Adrenal gland (tissue), 12 donors: ENCODE data around the gene IGF2BP2. TPM values are rescaled to one million over a fixed set of nuclear protein-coding genes. Genes with fewer than 3 reads are reported as not detected.

Experiments used
- DNase-seq, 7 donors: peaks; one replicate each; pipeline ENCODE4 v3.0.0-alpha.2; 2019 to 2020
- H3K27ac ChIP-seq, 5 donors: fragments of 200-600 bp; sonication (generic) in 4 of 5; 1 replicate in 3 of 5; 2 replicates in 2 of 5; pipeline versions ENCODE4 v1.5.1 to v1.8.0; 2016 to 2020; ENCODE audit warnings: mild to moderate bottlenecking in 1 of 5
- H3K27me3 ChIP-seq: fragments of 200-600 bp; 2 replicates; pipeline ENCODE4 v1.8.0; 2021
- H3K36me3 ChIP-seq, 2 donors: fragments of 200-600 bp; replicated peaks in 1 of 2; 1 replicate in 1 of 2; 2 replicates in 1 of 2; pipeline versions ENCODE4 v1.5.1 to v1.8.0; 2018 to 2022
- H3K4me1 ChIP-seq, 2 donors: fragments of 200-600 bp; replicated peaks in 1 of 2; 1 replicate in 1 of 2; 2 replicates in 1 of 2; pipeline versions ENCODE4 v1.5.1 to v1.8.0; 2018 to 2021
- H3K4me3 ChIP-seq, 4 donors: fragments of 200-600 bp; sonication (generic) in 3 of 4; one replicate each; pipeline ENCODE4 v1.5.1; 2016 to 2018
- H3K9me3 ChIP-seq, 3 donors: fragments of 200-600 bp; sonication (generic) in 1 of 3; replicated peaks in 1 of 3; 1 replicate in 2 of 3; 2 replicates in 1 of 3; pipeline versions ENCODE4 v1.5.1 to v1.8.0; 2016 to 2021
- POLR2A ChIP-seq, 2 donors: fragments of 450-650 bp; IDR thresholded peaks; one replicate each; pipeline ENCODE4 v1.6.1; 2017; ENCODE audit warnings: antibody characterized with exemption in 2 of 2, mild to moderate bottlenecking in 2 of 2, moderate library complexity in 1 of 2
- WGBS, 4 donors: extraction: QIAGEN DNeasy Blood & Tissue Kit in 2 of 4; methylation state at CpG; one replicate each; pipeline versions ENCODE4 v1.1.5 to v1.1.7; 2013 to 2017; 5-methylcytosine and 5-hydroxymethylcytosine counted together
- intact Hi-C, 2 donors: fragments of 100-400 bp; cut with DNase I; formaldehyde crosslinking; loops; one replicate each; pipeline versions ENCODE4 v1.14.1 to v1.15.0; 2022 to 2023
- polyA plus RNA-seq, 3 donors: library from polyadenylated mRNA; stranded (reverse); fragments of 200-250 nt in 2 of 3; fragments of 350-450 nt in 1 of 3; fragmentation: Illumina TruSeq in 1 of 3; extraction: RNeasy Lipid Tissue Mini Kit (QIAGEN cat#74804) in 1 of 3; gene quantifications; one replicate each; pipeline ENCODE4 v1.2.3, GENCODE V29; 2013 to 2014
- total RNA-seq, 9 donors: library from RNA; depleted of rRNA in 4 of 9; stranded (reverse); fragments of >200 nt in 4 of 9; fragments of 120-200 nt in 1 of 9; fragmentation: NEBNext Ultra II Directional in 1 of 9; extraction: Animal tissue kit (Norgen Biotek cat#: 25700) in 1 of 9; gene quantifications; one replicate each; pipeline versions ENCODE4 v1.1.0 to v1.2.4, GENCODE V29; 2013 to 2023
- TF ChIP-seq, protein P1 (sequence below), 6 experiments: fragments of 450-650 bp in 4 of 6; fragments of 200-600 bp in 2 of 6; sonication (generic) in 1 of 6; IDR thresholded peaks; 1 replicate in 5 of 6; 2 replicates in 1 of 6; pipeline versions ENCODE4 v1.5.1 to v1.8.0; 2016 to 2021; ENCODE audit warnings: antibody characterized with exemption in 6 of 6, mild to moderate bottlenecking in 2 of 6, moderate library complexity in 1 of 6
- donor health status: healthy with polysubstance abuse.
- donor health status: Bipolar disorder and iron deficiency.
- donor health status: DM: yes; HTN: yes; CAD: no.
- donor health status: DM: no; HTN: no; CAD: no.
- donor health status: DM: no; HTN: no; CAD: no.
- donor health status: DM: yes; HTN: yes; CAD: no.

Gene IGF2BP2
- total and polyA plus RNA-seq, 12 donors: 7.0 to 75.9 (median 17.9) TPM

GRCh38 chr3:185822221-185823000 is 2.4 kb downstream of the IGF2BP2 start:
- intact Hi-C loops: no loop called here
- Histone ChIP-seq H3K27ac (peak overlapping the region in 2 of 5 donors; percentile 81 to 85), H3K27me3 (no peaks in the 10 kb centered on the region), H3K4me3 (peak overlapping the region in 2 of 4 donors; percentile 63 to 68), H3K9me3 (peaks cover 0 to 4% (median 0%) of the 10 kb centered on the region in 3 donors), H3K36me3 (no peaks in the 10 kb centered on the region), H3K4me1 (peaks cover 0 to 32% of the 10 kb centered on the region in 2 donors)
- 11 to 19% (median 13%) methylated on average over 9 of the region's 9 CpGs for WGBS, 4 donors
- no peak for DNase-seq
- TF ChIP-seq, protein P1, sequence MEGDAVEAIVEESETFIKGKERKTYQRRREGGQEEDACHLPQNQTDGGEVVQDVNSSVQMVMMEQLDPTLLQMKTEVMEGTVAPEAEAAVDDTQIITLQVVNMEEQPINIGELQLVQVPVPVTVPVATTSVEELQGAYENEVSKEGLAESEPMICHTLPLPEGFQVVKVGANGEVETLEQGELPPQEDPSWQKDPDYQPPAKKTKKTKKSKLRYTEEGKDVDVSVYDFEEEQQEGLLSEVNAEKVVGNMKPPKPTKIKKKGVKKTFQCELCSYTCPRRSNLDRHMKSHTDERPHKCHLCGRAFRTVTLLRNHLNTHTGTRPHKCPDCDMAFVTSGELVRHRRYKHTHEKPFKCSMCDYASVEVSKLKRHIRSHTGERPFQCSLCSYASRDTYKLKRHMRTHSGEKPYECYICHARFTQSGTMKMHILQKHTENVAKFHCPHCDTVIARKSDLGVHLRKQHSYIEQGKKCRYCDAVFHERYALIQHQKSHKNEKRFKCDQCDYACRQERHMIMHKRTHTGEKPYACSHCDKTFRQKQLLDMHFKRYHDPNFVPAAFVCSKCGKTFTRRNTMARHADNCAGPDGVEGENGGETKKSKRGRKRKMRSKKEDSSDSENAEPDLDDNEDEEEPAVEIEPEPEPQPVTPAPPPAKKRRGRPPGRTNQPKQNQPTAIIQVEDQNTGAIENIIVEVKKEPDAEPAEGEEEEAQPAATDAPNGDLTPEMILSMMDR (IDR thresholded peaks at IDR 0.05): no peak
- TF ChIP-seq POLR2A (IDR thresholded peaks at IDR 0.05): no peak

GRCh38 chr3:185820973-185821758 is 3.7 kb downstream of the IGF2BP2 start:
- WGBS, 4 donors: 62 to 67% (median 65%) methylated on average over 6 of the region's 6 CpGs
- H3K4me3 ChIP-seq: no peak overlapping the region
- H3K27me3 ChIP-seq: no peaks in the 10 kb centered on the region
- no peak for DNase-seq
- H3K9me3 ChIP-seq: peaks cover 0 to 4% (median 0%) of the 10 kb centered on the region in 3 donors
- H3K4me1 ChIP-seq: peaks cover 0 to 39% of the 10 kb centered on the region in 2 donors
- H3K27ac ChIP-seq: no peak overlapping the region
- intact Hi-C loops: no loop called here
- TF ChIP-seq, protein P1 (IDR thresholded peaks at IDR 0.05): no peak
- TF ChIP-seq POLR2A (IDR thresholded peaks at IDR 0.05): no peak
- H3K36me3 ChIP-seq: no peaks in the 10 kb centered on the region

DNA sequence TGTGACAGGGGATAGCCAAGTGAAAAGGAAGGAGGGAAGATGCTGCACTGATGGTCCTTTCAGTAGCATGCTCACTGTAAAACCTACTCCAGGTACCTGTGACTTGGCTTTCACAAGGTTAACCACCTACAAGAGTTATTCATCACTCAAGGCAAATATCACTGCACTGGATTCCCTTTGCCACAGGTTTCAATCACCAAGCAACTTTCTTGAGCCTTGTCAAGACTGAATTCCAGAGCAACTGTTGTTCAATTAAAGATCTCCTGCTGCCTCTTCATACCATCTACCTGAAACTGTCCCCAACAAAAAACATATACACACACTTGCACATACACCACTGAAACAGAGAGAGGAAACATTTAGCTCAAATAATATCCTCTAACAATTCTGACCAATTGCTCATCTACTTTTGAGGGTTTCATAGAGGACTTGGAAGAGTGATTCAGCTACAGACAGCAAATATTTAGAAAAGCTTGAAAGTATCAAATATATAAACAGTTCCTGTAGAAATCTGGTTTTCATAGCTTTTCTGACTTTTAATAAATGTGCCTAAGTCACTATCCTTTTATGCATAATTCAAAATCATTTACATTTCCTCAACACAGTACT is 6.5 kb downstream of the IGF2BP2 start:
- H3K36me3 ChIP-seq: no peaks in the 10 kb centered on the region

More for the DNA sequence above, 6.5 kb downstream of the IGF2BP2 start:
- H3K27ac ChIP-seq: no peak overlapping the region
- DNase-seq: no peak
- H3K4me1 ChIP-seq: peaks cover 0 to 61% of the 10 kb centered on the region in 2 donors
- H3K9me3 ChIP-seq: peaks cover 0 to 4% (median 0%) of the 10 kb centered on the region in 3 donors
- no peak overlapping the region for H3K4me3 ChIP-seq
- no peaks in the 10 kb centered on the region for H3K27me3 ChIP-seq
- intact Hi-C loops: no loop called here
- no peak for TF ChIP-seq POLR2A (IDR thresholded peaks at IDR 0.05)
- TF ChIP-seq, protein P1 (IDR thresholded peaks at IDR 0.05): no peak
